GM12878 (cell line): ENCODE measurements around the gene DZANK1. TPM values are rescaled to one million over a fixed set of nuclear protein-coding genes. Genes with fewer than 3 reads are reported as not detected.

ENCODE experiments used
- ATAC-seq: fragments of 200-7000 bp; cut with Tn5 transposase; 3 replicates; pipeline ENCODE4 v1.9.1; 2020; ENCODE audit warnings: mild to moderate bottlenecking, moderate library complexity
- BruUV-seq: library from RNA; stranded (reverse); fragments of 400-500 nt; replicated peaks from 2 replicates; lab custom pipeline; 2021; lab: Mats Ljungman, UMichigan
- CTCF ChIA-PET: fragments of 300-600 bp; sonication (Branson Sonifier 250); formaldehyde crosslinking; extraction: SDS; loops from one replicate; lab custom pipeline; 2021; ENCODE audit warnings: inconsistent platforms; lab: Yijun Ruan, JAX
- POLR2A ChIA-PET: fragments of 350-600 bp; formaldehyde crosslinking; extraction: SDS; loops from one replicate; lab custom pipeline; 2021; ENCODE audit warnings: inconsistent platforms; lab: Charles Lee
- RAD21 ChIA-PET: fragments of 300-600 bp; sonication (Branson Sonifier 250); formaldehyde crosslinking; loops from one replicate; lab custom pipeline; 2023; ENCODE audit warnings: antibody characterized with exemption; ENCODE audit not compliant: unreplicated experiment; lab: Charles Lee
- SMC1A ChIA-PET: fragments of 300-600 bp; sonication (Branson Sonifier 250); formaldehyde crosslinking; loops from one replicate; lab custom pipeline; 2023; ENCODE audit not compliant: unreplicated experiment, uncharacterized antibody; lab: Charles Lee
- DNase-seq: peaks from one replicate; pipeline ENCODE4 v3.0.0-alpha.2; 2011; ENCODE audit warnings: low read depth, low spot score
- FAIRE-seq: peaks from 3 replicates; lab custom pipeline; 2011; peaks lifted over from hg19 to GRCh38; lab: Jason Lieb, UNC
- H2AFZ ChIP-seq: 2 replicates; pipeline ENCODE4 v1.6.0; 2011; ENCODE audit warnings: low read depth, low read length, control low read depth; ENCODE audit not compliant: control insufficient read depth
- H3K27ac ChIP-seq: 2 replicates; pipeline ENCODE4 v1.5.1; 2011; ENCODE audit warnings: control low read depth; ENCODE audit not compliant: control insufficient read depth, insufficient read depth
- H3K27me3 ChIP-seq, 2 experiments: replicated peaks in 1 of 2; 2 replicates each; pipeline versions ENCODE4 v1.6.0 to v1.6.1; 2011; ENCODE audit warnings: low read length in 1 of 2; ENCODE audit not compliant: control insufficient read depth in 2 of 2, insufficient read depth in 2 of 2
- H3K36me3 ChIP-seq, 2 experiments: 2 replicates each; pipeline ENCODE4 v1.5.1; 2011; ENCODE audit warnings: low read length in 1 of 2; ENCODE audit not compliant: control insufficient read depth in 2 of 2, insufficient read depth in 2 of 2
- H3K4me1 ChIP-seq: 2 replicates; pipeline ENCODE4 v1.6.1; 2011; ENCODE audit warnings: mild to moderate bottlenecking, low read length, moderate library complexity, mixed read lengths; ENCODE audit not compliant: control insufficient read depth, insufficient read depth
- H3K4me2 ChIP-seq: 2 replicates; pipeline ENCODE4 v1.6.0; 2011; ENCODE audit warnings: control low read depth; ENCODE audit not compliant: control insufficient read depth, insufficient read depth
- H3K4me3 ChIP-seq: fragments of 200-600 bp; sonication (generic); 2 replicates; pipeline ENCODE4 v1.5.1; 2016
- H3K79me2 ChIP-seq: 2 replicates; pipeline ENCODE4 v1.6.0; 2011; ENCODE audit warnings: low read length; ENCODE audit not compliant: control insufficient read depth, insufficient read depth
- H3K9ac ChIP-seq: 2 replicates; pipeline ENCODE4 v1.8.0; 2011; ENCODE audit warnings: low read length, control low read depth, mixed read lengths; ENCODE audit not compliant: control insufficient read depth, insufficient read depth
- H3K9me3 ChIP-seq: replicated peaks from 3 replicates; pipeline ENCODE4 v1.5.1; 2011; ENCODE audit warnings: mild to moderate bottlenecking, low read length; ENCODE audit not compliant: control insufficient read depth, insufficient read depth
- H4K20me1 ChIP-seq: 2 replicates; pipeline ENCODE4 v1.6.0; 2011; ENCODE audit not compliant: control insufficient read depth, insufficient read depth
- ELK1 ChIP-seq: IDR thresholded peaks from 2 replicates; pipeline ENCODE4 v1.6.1; 2012; ENCODE audit warnings: low read depth, low read length, improper control_type of control experiment
- IKZF1 ChIP-seq: fragments of 450-650 bp; conservative IDR thresholded peaks from 2 replicates; pipeline ENCODE4 v1.6.1; 2017; ENCODE audit warnings: antibody characterized with exemption, mild to moderate bottlenecking
- JUNB ChIP-seq: IDR thresholded peaks from 2 replicates; pipeline ENCODE4 v1.6.1; 2016; ENCODE audit warnings: antibody characterized with exemption, mild to moderate bottlenecking
- NFIC ChIP-seq: IDR thresholded peaks from 2 replicates; pipeline ENCODE4 v1.6.1; 2012; ENCODE audit warnings: low read depth, mild to moderate bottlenecking, inconsistent platforms, low read length, moderate library complexity
- TAF1 ChIP-seq: IDR thresholded peaks from 2 replicates; pipeline ENCODE4 v1.6.1; 2011; ENCODE audit warnings: mild to moderate bottlenecking, low read depth, low read length, borderline replicate concordance
- WGBS: methylation state at CpG from one replicate; pipeline ENCODE4 v1.1.6; 2016; ENCODE audit warnings: low lambda C conversion rate; ENCODE audit not compliant: insufficient replicate concordance, insufficient coverage; ENCODE audit errors: missing lambda C conversion rate; 5-methylcytosine and 5-hydroxymethylcytosine counted together
- in situ Hi-C: fragments of 300-500 bp; cut with MboI; formaldehyde crosslinking; loops from 9 replicates; pipeline ENCODE4 v1.14.3; 2018; ENCODE audit warnings: mixed read lengths
- intact Hi-C: fragments of 100-400 bp; cut with micrococcal nuclease; formaldehyde crosslinking; loops from one replicate; pipeline ENCODE4 v1.14.2; 2022; ENCODE audit not compliant: unreplicated experiment
- polyA plus RNA-seq, 11 experiments: library from polyadenylated mRNA; depleted of rRNA in 4 of 11; unstranded in 6 of 11; stranded (reverse) in 5 of 11; fragments of >200 nt; fragmentation: Nextera tagmentation in 4 of 11; fragmentation: Illumina TruSeq in 1 of 11; extraction: Ambion mirVana in 4 of 11; extraction: Trizol in 1 of 11; gene quantifications; 1 replicate in 1 of 11; 2 replicates in 10 of 11; pipeline versions ENCODE4 v1.2.1 to v1.2.3, GENCODE V29; 2011 to 2016; ENCODE audit warnings: inconsistent platforms in 2 of 11, missing spikeins in 2 of 11, low read depth in 1 of 11
- total RNA-seq, 4 experiments: library from RNA; depleted of rRNA in 3 of 4; stranded (reverse); fragments of >200 nt in 3 of 4; fragmentation: Illumina TruSeq in 1 of 4; extraction: Trizol in 1 of 4; gene quantifications; 2 replicates each; pipeline versions ENCODE4 v1.2.1 to v1.2.3, GENCODE V29; 2013 to 2021
- TF ChIP-seq, protein P1 (sequence below), 3 experiments: IDR thresholded peaks in 2 of 3; conservative IDR thresholded peaks in 1 of 3; 2 replicates each; pipeline ENCODE4 v1.5.1; 2011; ENCODE audit warnings: low read depth in 3 of 3, low read length in 3 of 3, mild to moderate bottlenecking in 3 of 3, control low read depth in 2 of 3, moderate library complexity in 2 of 3, inconsistent platforms in 1 of 3, mixed read lengths in 1 of 3; ENCODE audit not compliant: control insufficient read depth in 2 of 3, insufficient read depth in 1 of 3; ENCODE audit errors: extremely low read depth in 1 of 3

DZANK1 gene
- total and polyA plus RNA-seq, 10 of the 15 experiments (the other 5 are each of a cell fraction or from before 2014, with no cell fraction given) = 3.6 to 12.6 (median 6.5) TPM

GRCh38 chr20:18388860-18389259 is 78.0 kb downstream of the DZANK1 start:
- BruUV-seq = no TSS peak
- ChIA-PET CTCF (interaction anchor here (1.9 kb wide), 1 partner anchor 25 kb away, joined by 6 read pairs; no protein-coding TSS in a partner anchor), POLR2A (no interaction called here)
- Histone ChIP-seq H3K27ac (no peak overlapping the region), H3K4me3 (no peak overlapping the region), H3K79me2 (no peaks in the 10 kb centered on the region), H3K36me3 (peaks cover 3 to 6% of the 10 kb centered on the region in 2 experiments; a peak in 2 of 4 replicates), H3K9me3 (no peaks in the 10 kb centered on the region), H4K20me1 (no peaks in the 10 kb centered on the region), H3K9ac (no peak overlapping the region), H3K4me1 (no peaks in the 10 kb centered on the region), H3K27me3 (no peaks in the 10 kb centered on the region)
- intact Hi-C loops = no loop called here
- no peak for DNase-seq
- no peak for FAIRE-seq
- in situ Hi-C loops = no loop called here
- WGBS = 41% methylated on average over 6 of the region's 6 CpGs
- TF ChIP-seq IKZF1 (no peak), NFIC (no peak), TAF1 (no peak), ELK1 (no peak)
- TF ChIP-seq, all 136 proteins: peak for 0
- SMC1A ChIA-PET = interaction anchor here (0.6 to 1.2 kb wide), 2 partner anchors 9 to 16 kb away, joined by 3 read pairs; no protein-coding TSS in a partner anchor
- Histone ChIP-seq H2AFZ (no peak overlapping the region), H3K4me2 (no peak overlapping the region)
- no peak for ATAC-seq
- RAD21 ChIA-PET = interaction anchor here (0.7 kb wide), 1 partner anchor 21 kb away, joined by 3 read pairs; no protein-coding TSS in a partner anchor

DNA sequence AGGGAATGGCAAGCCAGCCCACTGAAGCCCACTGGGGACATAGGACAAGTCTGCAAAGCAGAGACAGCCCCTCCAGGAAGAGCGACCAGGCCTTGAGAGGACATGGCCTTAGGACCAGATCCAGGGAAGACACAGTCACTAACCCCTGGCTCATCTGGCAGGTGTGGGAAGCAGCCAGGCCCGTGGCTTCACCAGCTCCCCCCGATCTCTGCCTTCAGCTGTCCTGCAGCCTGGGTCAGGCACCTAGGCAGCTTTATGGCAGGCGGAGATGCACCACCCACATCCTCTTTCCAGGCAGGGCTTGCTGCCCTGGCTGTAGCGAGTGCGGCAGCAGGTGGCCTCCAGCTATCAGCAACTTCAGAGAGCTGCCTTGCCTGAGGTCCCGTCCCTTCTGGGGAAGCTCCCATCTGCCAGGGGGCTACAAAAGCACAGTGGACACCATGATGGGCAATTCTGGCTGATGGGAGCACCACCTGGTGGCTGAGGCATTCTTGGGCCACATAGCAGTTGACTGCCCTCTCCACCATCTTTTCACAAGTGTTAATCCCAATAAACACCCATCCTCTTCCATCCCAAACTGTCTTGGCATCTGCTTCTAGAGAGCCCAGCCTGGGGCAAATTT is 85.8 kb downstream of the DZANK1 start:
- POLR2A ChIA-PET = interaction anchor here (0.6 kb wide), 1 partner anchor 1652 kb away, joined by 6 read pairs; no protein-coding TSS in a partner anchor
- no peak for FAIRE-seq
- intact Hi-C loops = no loop called here

More for the DNA sequence above, 85.8 kb downstream of the DZANK1 start:
- RAD21 ChIA-PET = interaction anchor here (2.0 kb wide), 1 partner anchor 31 kb away, joined by 4 read pairs; no protein-coding TSS in a partner anchor
- H3K27me3 ChIP-seq = no peaks in the 10 kb centered on the region
- no peaks in the 10 kb centered on the region for H3K9me3 ChIP-seq
- DNase-seq (no peak), ATAC-seq (no peak)
- SMC1A ChIA-PET = no interaction called here
- H3K4me3 ChIP-seq = no peak overlapping the region
- 50% methylated on average over 7 of the region's 7 CpGs for WGBS
- CTCF ChIA-PET = interaction anchor here (0.6 to 1.2 kb wide), 2 partner anchors 14 to 92 kb away, joined by 3 read pairs; partner anchors contain the start of gene ZNF133
- peaks cover 2 to 4% of the 10 kb centered on the region in 2 experiments; a peak in 2 of 4 replicates for H3K36me3 ChIP-seq
- H3K4me2 ChIP-seq = no peak overlapping the region
- no peaks in the 10 kb centered on the region for H3K79me2 ChIP-seq
- TF ChIP-seq, protein P1, sequence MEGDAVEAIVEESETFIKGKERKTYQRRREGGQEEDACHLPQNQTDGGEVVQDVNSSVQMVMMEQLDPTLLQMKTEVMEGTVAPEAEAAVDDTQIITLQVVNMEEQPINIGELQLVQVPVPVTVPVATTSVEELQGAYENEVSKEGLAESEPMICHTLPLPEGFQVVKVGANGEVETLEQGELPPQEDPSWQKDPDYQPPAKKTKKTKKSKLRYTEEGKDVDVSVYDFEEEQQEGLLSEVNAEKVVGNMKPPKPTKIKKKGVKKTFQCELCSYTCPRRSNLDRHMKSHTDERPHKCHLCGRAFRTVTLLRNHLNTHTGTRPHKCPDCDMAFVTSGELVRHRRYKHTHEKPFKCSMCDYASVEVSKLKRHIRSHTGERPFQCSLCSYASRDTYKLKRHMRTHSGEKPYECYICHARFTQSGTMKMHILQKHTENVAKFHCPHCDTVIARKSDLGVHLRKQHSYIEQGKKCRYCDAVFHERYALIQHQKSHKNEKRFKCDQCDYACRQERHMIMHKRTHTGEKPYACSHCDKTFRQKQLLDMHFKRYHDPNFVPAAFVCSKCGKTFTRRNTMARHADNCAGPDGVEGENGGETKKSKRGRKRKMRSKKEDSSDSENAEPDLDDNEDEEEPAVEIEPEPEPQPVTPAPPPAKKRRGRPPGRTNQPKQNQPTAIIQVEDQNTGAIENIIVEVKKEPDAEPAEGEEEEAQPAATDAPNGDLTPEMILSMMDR (IDR thresholded peaks at IDR 0.05 in 2 of 3, conservative IDR thresholded peaks at IDR 0.05 in 1 of 3; ENCODE audit: control insufficient read depth in 2 of 3, extremely low read depth in 1 of 3, insufficient read depth in 1 of 3, low read depth in 3 of 3, low read length in 3 of 3) = peak in 1 of 3 experiments; percentile 22; a peak in 1 of 6 replicates
- no peak for TF ChIP-seq JUNB
- no peak overlapping the region for H2AFZ ChIP-seq
- in situ Hi-C loops = no loop called here
- H3K4me1 ChIP-seq = no peaks in the 10 kb centered on the region
- no peak overlapping the region for H3K9ac ChIP-seq
- no peaks in the 10 kb centered on the region for H4K20me1 ChIP-seq
- no TSS peak for BruUV-seq
- H3K27ac ChIP-seq = no peak overlapping the region
